Measurements from ENCODE around the gene ALDH18A1. TPM values are rescaled to one million over a fixed set of nuclear protein-coding genes. Genes with fewer than 3 reads are reported as not detected.

The ALDH18A1 gene
- total RNA-seq, 2 donors from 2014 or later: 81.0 to 130 TPM

- Mint-ChIP-seq H3K27me3 (ENCODE audit: insufficient read depth) (no peaks in the 10 kb centered on the region), H3K4me3 (no peak overlapping the region), H3K27ac (no peak overlapping the region), H3K9me3 (no peaks in the 10 kb centered on the region), H3K36me3 (ENCODE audit: low read depth) (peaks cover 6% of the 10 kb centered on the region), H3K4me1 (peaks cover 6% of the 10 kb centered on the region)
- no peak overlapping the region for H3K9ac ChIP-seq (ENCODE audit: extremely low read depth, low read length, poor library complexity, severe bottlenecking)
- no peaks in the 10 kb centered on the region for H3K27me3 ChIP-seq (ENCODE audit: control insufficient read depth, insufficient read depth, low read length, poor library complexity, severe bottlenecking)
- peaks cover 5% of the 10 kb centered on the region for H3K9me3 ChIP-seq (ENCODE audit: control insufficient read depth, low read length)
- no peak overlapping the region for H3K27ac ChIP-seq (ENCODE audit: low read depth, low read length)
- DNase-seq: no peak
- peaks cover 18% of the 10 kb centered on the region for H3K36me3 ChIP-seq (ENCODE audit: control insufficient read depth, insufficient read depth, low read length)
- TF ChIP-seq CTCF (conservative IDR thresholded peaks at IDR 0.05): no peak
- H3K4me3 ChIP-seq (ENCODE audit: low read length): no peak overlapping the region
- no peaks in the 10 kb centered on the region for H3K4me1 ChIP-seq (ENCODE audit: control insufficient read depth, insufficient read depth, low read length)
These were observed 3.8 kb upstream of the ALDH18A1 start for GRCh38 chr10:95660283-95660682.

GRCh38 chr10:95657250-95657649 is 739 bp upstream of the ALDH18A1 start:
- H3K27me3 ChIP-seq (ENCODE audit: control insufficient read depth, insufficient read depth, low read length, poor library complexity, severe bottlenecking): no peaks in the 10 kb centered on the region
- H3K27me3 Mint-ChIP-seq (ENCODE audit: insufficient read depth): no peaks in the 10 kb centered on the region
- WGBS, 2 experiments (ENCODE audit: insufficient coverage in 1 of 2, insufficient read length in 1 of 2): 52 to 56% methylated on average over 1 of the region's 1 CpG
- no peak overlapping the region for H3K9ac ChIP-seq (ENCODE audit: extremely low read depth, low read length, poor library complexity, severe bottlenecking)
- H3K4me1 ChIP-seq (ENCODE audit: control insufficient read depth, insufficient read depth, low read length): peaks cover 4% of the 10 kb centered on the region
- no peak for TF ChIP-seq CTCF (conservative IDR thresholded peaks at IDR 0.05)
- no peak overlapping the region for H3K27ac ChIP-seq (ENCODE audit: low read depth, low read length)
- peaks cover 13% of the 10 kb centered on the region for H3K36me3 Mint-ChIP-seq (ENCODE audit: low read depth)
- H3K4me3 Mint-ChIP-seq: peak overlapping the region; percentile 96
- DNase-seq: no peak
- peak overlapping the region; percentile 84 for H3K4me3 ChIP-seq (ENCODE audit: low read length)
- H3K4me1 Mint-ChIP-seq: peaks cover 13% of the 10 kb centered on the region
- H3K9me3 Mint-ChIP-seq: peaks cover 2% of the 10 kb centered on the region
- peaks cover 16% of the 10 kb centered on the region for H3K36me3 ChIP-seq (ENCODE audit: control insufficient read depth, insufficient read depth, low read length)
- H3K9me3 ChIP-seq (ENCODE audit: control insufficient read depth, low read length): peaks cover 12% of the 10 kb centered on the region
- no peak overlapping the region for H3K27ac Mint-ChIP-seq

GRCh38 chr10:95655571-95656290 is 780 bp downstream of the ALDH18A1 start:
- Histone ChIP-seq H3K27me3 (ENCODE audit: control insufficient read depth, insufficient read depth, low read length, poor library complexity, severe bottlenecking) (no peaks in the 10 kb centered on the region), H3K4me1 (ENCODE audit: control insufficient read depth, insufficient read depth, low read length) (peaks cover 4% of the 10 kb centered on the region), H3K27ac (ENCODE audit: low read depth, low read length) (no peak overlapping the region), H3K9me3 (ENCODE audit: control insufficient read depth, low read length) (peaks cover 27% of the 10 kb centered on the region), H3K36me3 (ENCODE audit: control insufficient read depth, insufficient read depth, low read length) (peaks cover 30% of the 10 kb centered on the region), H3K9ac (ENCODE audit: extremely low read depth, low read length, poor library complexity, severe bottlenecking) (peak overlapping the region; percentile 54), H3K4me3 (ENCODE audit: low read length) (peak overlapping the region; percentile 84)
- TF ChIP-seq CTCF (conservative IDR thresholded peaks at IDR 0.05): no peak
- H3K27ac Mint-ChIP-seq: peak overlapping the region; percentile 62
- peaks cover 13% of the 10 kb centered on the region for H3K4me1 Mint-ChIP-seq
- H3K36me3 Mint-ChIP-seq (ENCODE audit: low read depth): peaks cover 28% of the 10 kb centered on the region
- peak; percentile 48 for DNase-seq
- H3K4me3 Mint-ChIP-seq: peak overlapping the region; percentile 96
- no peaks in the 10 kb centered on the region for H3K27me3 Mint-ChIP-seq (ENCODE audit: insufficient read depth)
- WGBS, 2 experiments (ENCODE audit: insufficient coverage in 1 of 2, insufficient read length in 1 of 2): 0 to 11% methylated on average over 2 to 23 of the region's 23 CpGs
- H3K9me3 Mint-ChIP-seq: peaks cover 11% of the 10 kb centered on the region
